ENCODE measurements around the gene CCDC18. TPM values are rescaled to one million over a fixed set of nuclear protein-coding genes. Genes with fewer than 3 reads are reported as not detected.
A peak's percentile ranks its signal among the peaks of the same experiment; 100 is the strongest.
"Not testable (repeated sequence)": the region's sequence is repeated elsewhere in the genome, so short reads cannot be mapped to it uniquely, and the experiment has no call there.

CCDC18 gene
- total and polyA plus RNA-seq, 4 donors: 2.0 to 10.8 (median 4.9) TPM

- DNase-seq: peak in 1 of 3 donors; percentile 7
- H3K4me1 ChIP-seq (ENCODE audit: control insufficient read depth in 5 of 5, insufficient read depth in 5 of 5, low read length in 5 of 5): peaks cover 0 to 3% (median 1%) of the 10 kb centered on the region in 5 donors
Measured at GRCh38 chr1:93171549-93172034, 8.9 kb upstream of the CCDC18 start.

GRCh38 chr1:93172778-93173177, 7.7 kb upstream of the CCDC18 start:
- H3K27me3 ChIP-seq (ENCODE audit: control insufficient read depth in 3 of 3, insufficient read depth in 3 of 3, low read length in 2 of 3): no peaks in the 10 kb centered on the region
- ATAC-seq (ENCODE audit: insufficient read depth, low FRiP score): no peak
- no peak overlapping the region for H3K9ac ChIP-seq (ENCODE audit: insufficient read depth in 1 of 2, low read length in 2 of 2)
- TF ChIP-seq CTCF (IDR thresholded peaks at IDR 0.05; ENCODE audit: control extremely low read depth, extremely low read depth): no peak
- H3K4me3 ChIP-seq: no peak overlapping the region
- peaks cover 0 to 9% (median 7%) of the 10 kb centered on the region in 4 donors for H3K36me3 ChIP-seq (ENCODE audit: control insufficient read depth in 4 of 4, insufficient read depth in 4 of 4, low read length in 4 of 4)
- DNase-seq: no peak
- 33 to 67% methylated on average over 1 of the region's 1 CpG for WGBS, 2 donors
- H3K27ac ChIP-seq (ENCODE audit: low read depth in 1 of 2, low read length in 1 of 2): no peak overlapping the region
- peaks cover 0 to 7% (median 2%) of the 10 kb centered on the region in 5 donors for H3K4me1 ChIP-seq (ENCODE audit: control insufficient read depth in 5 of 5, insufficient read depth in 5 of 5, low read length in 5 of 5)
- peaks cover 0 to 4% (median 0%) of the 10 kb centered on the region in 4 donors for H3K9me3 ChIP-seq (ENCODE audit: control insufficient read depth in 4 of 4, insufficient read depth in 3 of 4, low read length in 3 of 4)

More at GRCh38 chr1:93171549-93172034, 8.9 kb upstream of the CCDC18 start:
- Histone ChIP-seq H3K9me3 (ENCODE audit: control insufficient read depth in 4 of 4, insufficient read depth in 3 of 4, low read length in 3 of 4) (peaks cover 0 to 7% (median 0%) of the 10 kb centered on the region in 4 donors), H3K9ac (ENCODE audit: insufficient read depth in 1 of 2, low read length in 2 of 2) (no peak overlapping the region), H3K4me3 (no peak overlapping the region), H3K27ac (ENCODE audit: low read depth in 1 of 2, low read length in 1 of 2) (no peak overlapping the region), H3K36me3 (ENCODE audit: control insufficient read depth in 4 of 4, insufficient read depth in 4 of 4, low read length in 4 of 4) (peaks cover 0 to 13% (median 8%) of the 10 kb centered on the region in 4 donors), H3K27me3 (ENCODE audit: control insufficient read depth in 3 of 3, insufficient read depth in 3 of 3, low read length in 2 of 3) (no peaks in the 10 kb centered on the region)
- no peak for ATAC-seq (ENCODE audit: insufficient read depth, low FRiP score)
- TF ChIP-seq CTCF (IDR thresholded peaks at IDR 0.05; ENCODE audit: control extremely low read depth, extremely low read depth): no peak
- 56 to 61% methylated on average over 1 of the region's 1 CpG for WGBS, 2 donors

GRCh38 chr1:93174638-93175037, 5.9 kb upstream of the CCDC18 start:
- DNase-seq; H3K4me3 ChIP-seq; H3K27me3 ChIP-seq (ENCODE audit: control insufficient read depth in 3 of 3, insufficient read depth in 3 of 3, low read length in 2 of 3); H3K9me3 ChIP-seq (ENCODE audit: control insufficient read depth in 4 of 4, insufficient read depth in 3 of 4, low read length in 3 of 4); ATAC-seq (ENCODE audit: insufficient read depth, low FRiP score); H3K27ac ChIP-seq (ENCODE audit: low read depth in 1 of 2, low read length in 1 of 2); H3K9ac ChIP-seq (ENCODE audit: insufficient read depth in 1 of 2, low read length in 2 of 2): not testable (repeated sequence)
- Histone ChIP-seq H3K4me1 (ENCODE audit: control insufficient read depth in 5 of 5, insufficient read depth in 5 of 5, low read length in 5 of 5) (peaks cover 0 to 13% (median 5%) of the 10 kb centered on the region in 5 donors), H3K36me3 (ENCODE audit: control insufficient read depth in 4 of 4, insufficient read depth in 4 of 4, low read length in 4 of 4) (peaks cover 0 to 11% (median 7%) of the 10 kb centered on the region in 4 donors)
- WGBS, 2 donors: 98% methylated on average over 3 of the region's 3 CpGs

- peaks cover 0 to 13% (median 7%) of the 10 kb centered on the region in 4 donors for H3K36me3 ChIP-seq (ENCODE audit: control insufficient read depth in 4 of 4, insufficient read depth in 4 of 4, low read length in 4 of 4)
- H3K9ac ChIP-seq (ENCODE audit: insufficient read depth in 1 of 2, low read length in 2 of 2): peak overlapping the region in 1 of 2 donors; percentile 99
- no peak overlapping the region for H3K4me3 ChIP-seq
- peak in 2 of 3 donors; percentile 28 to 40 for DNase-seq
- H3K9me3 ChIP-seq (ENCODE audit: control insufficient read depth in 4 of 4, insufficient read depth in 3 of 4, low read length in 3 of 4): no peaks in the 10 kb centered on the region
- no peaks in the 10 kb centered on the region for H3K27me3 ChIP-seq (ENCODE audit: control insufficient read depth in 3 of 3, insufficient read depth in 3 of 3, low read length in 2 of 3)
- WGBS, 2 donors: 39 to 59% methylated on average over 4 of the region's 4 CpGs
- ATAC-seq (ENCODE audit: insufficient read depth, low FRiP score): no peak
- H3K27ac ChIP-seq (ENCODE audit: low read depth in 1 of 2, low read length in 1 of 2): peak overlapping the region in 1 of 2 donors; percentile 30
- no peak for TF ChIP-seq CTCF (IDR thresholded peaks at IDR 0.05; ENCODE audit: control extremely low read depth, extremely low read depth)
- peaks cover 0 to 13% (median 10%) of the 10 kb centered on the region in 5 donors for H3K4me1 ChIP-seq (ENCODE audit: control insufficient read depth in 5 of 5, insufficient read depth in 5 of 5, low read length in 5 of 5)
Measured at GRCh38 chr1:93177991-93178390, 2.5 kb upstream of the CCDC18 start.

Measured in lung (tissue), 12 donors.